Osteocyte (in vitro differentiated cells): ENCODE measurements around the gene DCAF7. TPM values are rescaled to one million over a fixed set of nuclear protein-coding genes. Genes with fewer than 3 reads are reported as not detected.

Experiments used
- DNase-seq: peaks from one replicate; pipeline ENCODE4 v3.0.0; 2021; ENCODE audit warnings: mixed read lengths; ENCODE audit not compliant: unreplicated experiment; ENCODE audit errors: extremely low spot score
- H3K27ac Mint-ChIP-seq: one replicate; pipeline ENCODE4 v1.8.0; 2021; ENCODE audit warnings: mild to moderate bottlenecking, mixed read lengths; ENCODE audit not compliant: unreplicated experiment
- H3K27me3 Mint-ChIP-seq: one replicate; pipeline ENCODE4 v1.8.0; 2021; ENCODE audit warnings: mixed read lengths; ENCODE audit not compliant: unreplicated experiment
- H3K36me3 Mint-ChIP-seq: one replicate; pipeline ENCODE4 v1.8.0; 2021; ENCODE audit warnings: mixed read lengths; ENCODE audit not compliant: unreplicated experiment
- H3K4me1 Mint-ChIP-seq: one replicate; pipeline ENCODE4 v1.8.0; 2021; ENCODE audit warnings: mixed read lengths; ENCODE audit not compliant: unreplicated experiment
- H3K4me3 Mint-ChIP-seq: one replicate; pipeline ENCODE4 v1.8.0; 2021; ENCODE audit warnings: mild to moderate bottlenecking, moderate library complexity, mixed read lengths; ENCODE audit not compliant: unreplicated experiment
- H3K9me3 Mint-ChIP-seq: one replicate; pipeline ENCODE4 v1.8.0; 2021; ENCODE audit warnings: mixed read lengths; ENCODE audit not compliant: unreplicated experiment
- CTCF ChIP-seq: fragments of 200-600 bp; sonication (generic); IDR thresholded peaks from 2 replicates; pipeline ENCODE4 v1.5.0; 2021; ENCODE audit warnings: antibody characterized with exemption, mild to moderate bottlenecking, moderate library complexity
- total RNA-seq: library from RNA; stranded (reverse); gene quantifications from 2 replicates; pipeline ENCODE4 v1.2.1, GENCODE V29; 2021

The DCAF7 gene
- total RNA-seq, 1 donor from 2014 or later: 93.9 TPM

- no peaks in the 10 kb centered on the region for H3K27me3 Mint-ChIP-seq
- peaks cover 31% of the 10 kb centered on the region for H3K36me3 Mint-ChIP-seq
- H3K27ac Mint-ChIP-seq: peak overlapping the region; percentile 48
- H3K4me1 Mint-ChIP-seq: no peaks in the 10 kb centered on the region
- no peaks in the 10 kb centered on the region for H3K9me3 Mint-ChIP-seq
- no peak for DNase-seq
- H3K4me3 Mint-ChIP-seq: no peak overlapping the region
- no peak for TF ChIP-seq CTCF
Measured at GRCh38 chr17:63578769-63579111, 28.5 kb downstream of the DCAF7 start.

GRCh38 chr17:63579633-63580032, 29.4 kb downstream of the DCAF7 start:
- H3K4me1 Mint-ChIP-seq: no peaks in the 10 kb centered on the region
- H3K27me3 Mint-ChIP-seq: no peaks in the 10 kb centered on the region
- DNase-seq: no peak
- no peak for TF ChIP-seq CTCF
- peaks cover 32% of the 10 kb centered on the region for H3K36me3 Mint-ChIP-seq
- no peak overlapping the region for H3K4me3 Mint-ChIP-seq
- no peaks in the 10 kb centered on the region for H3K9me3 Mint-ChIP-seq
- peak overlapping the region; percentile 33 for H3K27ac Mint-ChIP-seq

- Mint-ChIP-seq H3K4me3 (no peak overlapping the region), H3K36me3 (peaks cover 52% of the 10 kb centered on the region)
Measured at GRCh38 chr17:63587770-63588169, 37.5 kb downstream of the DCAF7 start.

GRCh38 chr17:63588797-63589196, 38.5 kb downstream of the DCAF7 start:
- Mint-ChIP-seq H3K27me3 (no peaks in the 10 kb centered on the region), H3K9me3 (no peaks in the 10 kb centered on the region), H3K4me1 (no peaks in the 10 kb centered on the region), H3K36me3 (peaks cover 43% of the 10 kb centered on the region), H3K4me3 (no peak overlapping the region), H3K27ac (no peak overlapping the region)
- no peak for TF ChIP-seq CTCF
- DNase-seq: no peak

More at GRCh38 chr17:63587770-63588169, 37.5 kb downstream of the DCAF7 start:
- no peak for TF ChIP-seq CTCF
- no peak for DNase-seq
- Mint-ChIP-seq H3K4me1 (no peaks in the 10 kb centered on the region), H3K27ac (no peak overlapping the region), H3K27me3 (no peaks in the 10 kb centered on the region), H3K9me3 (no peaks in the 10 kb centered on the region)

GRCh38 chr17:63589646-63590045, 39.4 kb downstream of the DCAF7 start:
- Mint-ChIP-seq H3K9me3 (no peaks in the 10 kb centered on the region), H3K27me3 (no peaks in the 10 kb centered on the region), H3K27ac (no peak overlapping the region), H3K4me3 (no peak overlapping the region), H3K36me3 (peaks cover 46% of the 10 kb centered on the region), H3K4me1 (no peaks in the 10 kb centered on the region)
- DNase-seq: no peak
- TF ChIP-seq CTCF: no peak
